ENCODE measurements around the gene PSD4. TPM values are rescaled to one million over a fixed set of nuclear protein-coding genes. Genes with fewer than 3 reads are reported as not detected.

PSD4 gene
- total RNA-seq, 2 experiments from 2014 or later, result 96.5 to 101 TPM

DNA sequence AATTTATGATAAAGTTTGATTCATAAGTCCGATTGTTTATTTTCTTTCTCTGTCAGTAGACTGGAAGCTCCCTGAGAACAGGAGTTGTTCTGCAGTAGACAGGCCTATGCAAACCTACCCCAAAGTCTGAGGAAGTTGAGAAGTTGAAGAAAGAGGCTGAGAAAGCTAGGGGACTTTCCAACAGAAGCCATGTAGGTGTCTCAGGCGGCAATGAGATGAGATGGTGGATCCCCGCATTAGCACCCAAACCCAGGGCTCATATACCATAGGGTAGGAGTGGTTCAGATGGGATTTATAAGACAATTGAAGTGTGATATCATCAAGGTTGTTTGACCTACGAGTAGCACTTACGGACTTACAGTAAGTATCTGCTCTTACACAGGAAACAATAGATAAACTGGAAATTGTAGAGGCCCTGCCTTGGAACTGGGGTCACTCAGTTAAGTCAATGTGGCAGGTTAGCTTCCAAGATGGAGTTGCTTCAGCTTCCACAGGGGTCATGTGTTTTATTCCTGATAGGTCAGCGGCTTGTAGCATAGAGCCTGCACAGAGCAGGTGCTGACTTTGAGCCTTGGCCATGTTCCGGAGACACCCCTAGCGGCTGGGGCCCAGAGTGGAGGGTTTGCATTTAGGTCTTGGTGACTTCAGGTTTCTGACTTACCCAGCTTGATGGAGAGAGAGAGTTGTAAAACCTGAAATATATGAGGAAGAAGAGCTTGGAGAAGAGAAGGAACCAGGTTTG, 2.3 kb upstream of the PSD4 start:
- DNase-seq, result peak in 2 of 14 experiments; percentile 36 to 37
- no peak for TF ChIP-seq CTCF (IDR thresholded peaks at IDR 0.05)
- Histone ChIP-seq H3K4me3 (ENCODE audit: low read length) (no peak overlapping the region), H3K27me3 (ENCODE audit: control insufficient read depth in 1 of 2, insufficient read depth in 2 of 2, low read length in 2 of 2) (no peaks in the 10 kb centered on the region), H3K27ac (ENCODE audit: low read depth in 1 of 2, low read length in 2 of 2) (no peak overlapping the region), H3K36me3 (ENCODE audit: insufficient read depth, low read length) (peaks cover 3% of the 10 kb centered on the region), H3K9me3 (ENCODE audit: control insufficient read depth in 1 of 2, insufficient read depth in 1 of 2, low read length in 2 of 2) (no peaks in the 10 kb centered on the region), H3K4me1 (ENCODE audit: insufficient read depth, low read length) (peaks cover 99% of the 10 kb centered on the region)
- ChIA-PET POLR2A (interaction anchor here (1.1 to 1.3 kb wide), 2 partner anchors 15 to 33 kb away, joined by 4 read pairs; no protein-coding TSS in a partner anchor), CTCF (interaction anchor here (0.9 to 1.9 kb wide), 3 partner anchors 9 to 33 kb away, joined by 6 to 9 read pairs (median 7); no protein-coding TSS in a partner anchor)
- Mint-ChIP-seq H3K36me3 (ENCODE audit: low read depth) (peaks cover 22% of the 10 kb centered on the region), H3K4me3 (peak overlapping the region; percentile 62), H3K27ac (peak overlapping the region; percentile 93), H3K4me1 (ENCODE audit: low read depth) (peaks cover 75% of the 10 kb centered on the region), H3K27me3 (peaks cover 5% of the 10 kb centered on the region), H3K9me3 (no peaks in the 10 kb centered on the region)
- ATAC-seq (ENCODE audit: poor library complexity), result no peak
- intact Hi-C loops (cut with DNase I, micrococcal nuclease), result loop anchor here in 1 of 2 experiments (5.0 kb wide), 1 partner anchor 179 kb away; no protein-coding TSS in a partner anchor

- Histone ChIP-seq H3K27ac (ENCODE audit: low read depth in 1 of 2, low read length in 2 of 2) (peak overlapping the region; percentile 62 to 88), H3K9me3 (ENCODE audit: control insufficient read depth in 1 of 2, insufficient read depth in 1 of 2, low read length in 2 of 2) (no peaks in the 10 kb centered on the region), H3K4me1 (ENCODE audit: insufficient read depth, low read length) (peaks cover 99% of the 10 kb centered on the region), H3K27me3 (ENCODE audit: control insufficient read depth in 1 of 2, insufficient read depth in 2 of 2, low read length in 2 of 2) (no peaks in the 10 kb centered on the region), H3K4me3 (ENCODE audit: low read length) (peak overlapping the region; percentile 86), H3K36me3 (ENCODE audit: insufficient read depth, low read length) (peaks cover 18% of the 10 kb centered on the region)
- CTCF ChIA-PET, result interaction anchor here (0.9 to 3.8 kb wide), 7 partner anchors 8 to 217 kb away, joined by 3 to 35 read pairs (median 7); no protein-coding TSS in a partner anchor
- ATAC-seq (ENCODE audit: poor library complexity), result no peak
- Mint-ChIP-seq H3K9me3 (no peaks in the 10 kb centered on the region), H3K4me1 (ENCODE audit: low read depth) (peaks cover 76% of the 10 kb centered on the region), H3K27me3 (peaks cover 5% of the 10 kb centered on the region), H3K4me3 (peak overlapping the region; percentile 92), H3K36me3 (ENCODE audit: low read depth) (peaks cover 37% of the 10 kb centered on the region), H3K27ac (peak overlapping the region; percentile 93)
- POLR2A ChIA-PET, result interaction anchor here (1.1 to 4.1 kb wide), 11 partner anchors 9 to 217 kb away, joined by 3 to 91 read pairs (median 22); no protein-coding TSS in a partner anchor
- DNase-seq, result no peak
- no peak for TF ChIP-seq CTCF (IDR thresholded peaks at IDR 0.05)
- intact Hi-C loops (cut with DNase I, micrococcal nuclease), result loop anchor here in 1 of 2 experiments (5.0 kb wide), 1 partner anchor 181 kb away; no protein-coding TSS in a partner anchor
Measured at GRCh38 chr2:113172721-113173541, 840 bp upstream of the PSD4 start.

DNA sequence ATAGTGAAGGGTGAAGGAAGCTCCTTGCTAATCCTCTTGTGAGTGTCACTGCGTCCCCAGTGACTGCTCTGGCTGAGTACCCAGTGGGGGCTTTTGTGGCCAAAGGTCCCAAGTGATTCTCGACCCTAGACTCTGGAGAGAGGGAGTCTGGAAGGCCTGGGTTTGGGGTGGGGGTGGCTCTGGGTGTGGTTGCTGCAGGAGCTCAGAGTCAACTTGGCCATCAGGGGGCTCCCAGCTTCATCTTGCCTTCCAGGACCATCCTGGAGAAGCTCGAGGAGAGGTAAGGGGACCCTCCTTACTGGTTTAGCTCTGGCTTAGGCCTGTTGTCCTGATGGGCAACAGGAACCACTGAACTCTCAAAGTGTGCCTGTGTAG, 592 bp downstream of the PSD4 start:
- Histone ChIP-seq H3K4me1 (ENCODE audit: insufficient read depth, low read length) (peaks cover 99% of the 10 kb centered on the region), H3K4me3 (ENCODE audit: low read length) (peak overlapping the region; percentile 86), H3K36me3 (ENCODE audit: insufficient read depth, low read length) (peaks cover 32% of the 10 kb centered on the region), H3K27ac (ENCODE audit: low read depth in 1 of 2, low read length in 2 of 2) (peak overlapping the region; percentile 62 to 88), H3K27me3 (ENCODE audit: control insufficient read depth in 1 of 2, insufficient read depth in 2 of 2, low read length in 2 of 2) (no peaks in the 10 kb centered on the region), H3K9me3 (ENCODE audit: control insufficient read depth in 1 of 2, insufficient read depth in 1 of 2, low read length in 2 of 2) (no peaks in the 10 kb centered on the region)
- H3K27ac Mint-ChIP-seq, result peak overlapping the region; percentile 93
- DNase-seq, result peak in 2 of 14 experiments; percentile 29 to 37
- H3K9me3 Mint-ChIP-seq, result no peaks in the 10 kb centered on the region
- ChIA-PET CTCF (interaction anchor here (0.8 to 3.8 kb wide), 7 partner anchors 10 to 216 kb away, joined by 3 to 35 read pairs (median 8); no protein-coding TSS in a partner anchor), POLR2A (interaction anchor here (0.7 to 4.1 kb wide), 19 partner anchors 9 to 582 kb away, joined by 3 to 91 read pairs (median 6); partner anchors contain the start of gene SLC35F5)
- ATAC-seq (ENCODE audit: poor library complexity), result no peak
- intact Hi-C loops (cut with DNase I, micrococcal nuclease), result loop anchor here (2.0 to 5.0 kb wide), 2 partner anchors 18 to 182 kb away; no protein-coding TSS in a partner anchor
- peaks cover 51% of the 10 kb centered on the region for H3K36me3 Mint-ChIP-seq (ENCODE audit: low read depth)
- peaks cover 5% of the 10 kb centered on the region for H3K27me3 Mint-ChIP-seq
- peak overlapping the region; percentile 92 for H3K4me3 Mint-ChIP-seq
- TF ChIP-seq CTCF (IDR thresholded peaks at IDR 0.05), result no peak
- peaks cover 77% of the 10 kb centered on the region for H3K4me1 Mint-ChIP-seq (ENCODE audit: low read depth)

Data from CD4-positive, alpha-beta T cell (primary cell).